C4-2B (cell line): Measurements from ENCODE around the gene SEPTIN2.

ENCODE experiments used
- H3K27ac ChIP-seq: fragments of 450-650 bp; 2 replicates; pipeline ENCODE4 v1.5.1; 2017
- ZFX ChIP-seq: fragments of 450-650 bp; IDR thresholded peaks from 2 replicates; pipeline ENCODE4 v1.6.1; 2017
- TF ChIP-seq, protein P1 (sequence below): fragments of 450-650 bp; conservative IDR thresholded peaks from 2 replicates; pipeline ENCODE4 v1.5.1; 2017; ENCODE audit warnings: mild to moderate bottlenecking

SEPTIN2 gene

DNA sequence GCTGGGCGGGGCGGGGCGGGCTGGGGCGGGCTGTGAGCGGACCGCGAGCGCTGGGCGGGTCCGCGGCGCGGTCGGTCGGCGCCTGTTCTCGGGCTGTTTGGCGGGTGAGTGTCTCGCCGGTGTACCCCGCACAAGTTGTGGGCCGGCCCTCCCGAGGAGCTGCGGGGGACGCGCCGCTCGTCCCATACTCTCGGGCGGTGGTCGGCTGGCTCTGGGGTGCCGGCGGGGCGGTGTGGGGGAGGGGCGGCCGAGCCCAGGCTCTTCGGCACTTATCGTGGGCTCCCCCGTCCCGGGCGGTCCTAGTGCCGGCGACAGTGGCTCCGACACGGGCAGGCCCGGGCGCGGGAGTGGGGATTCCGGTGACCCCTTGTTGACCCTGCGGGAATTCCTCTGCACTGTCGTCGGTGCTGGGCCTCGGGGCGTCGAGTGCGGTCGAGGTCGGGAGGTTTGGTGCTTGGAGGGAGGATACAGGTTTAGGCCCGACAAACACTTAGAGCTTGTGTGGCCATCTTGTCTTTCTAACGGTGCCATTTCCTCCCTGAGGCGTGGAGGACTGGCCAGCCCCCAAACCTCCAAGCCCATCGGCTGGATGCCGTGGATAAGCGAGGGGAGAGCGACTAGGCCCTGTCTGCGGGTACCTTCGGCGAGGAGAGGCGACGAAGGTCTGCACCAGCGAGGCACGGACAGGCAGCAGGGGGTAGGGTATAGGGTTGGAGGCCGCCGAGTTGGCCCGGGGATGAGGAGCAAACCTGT is at the start of gene SEPTIN2:
TSS of gene SEPTIN2 (plus strand) at position 47 of the 753 bp plus-strand sequence. CDS start 8,308 bp downstream, outside the sequence.
- peak within 1 kb of the TSS; percentile 94 for H3K27ac ChIP-seq
- peak; percentile 86 for TF ChIP-seq ZFX
- TF ChIP-seq, protein P1, sequence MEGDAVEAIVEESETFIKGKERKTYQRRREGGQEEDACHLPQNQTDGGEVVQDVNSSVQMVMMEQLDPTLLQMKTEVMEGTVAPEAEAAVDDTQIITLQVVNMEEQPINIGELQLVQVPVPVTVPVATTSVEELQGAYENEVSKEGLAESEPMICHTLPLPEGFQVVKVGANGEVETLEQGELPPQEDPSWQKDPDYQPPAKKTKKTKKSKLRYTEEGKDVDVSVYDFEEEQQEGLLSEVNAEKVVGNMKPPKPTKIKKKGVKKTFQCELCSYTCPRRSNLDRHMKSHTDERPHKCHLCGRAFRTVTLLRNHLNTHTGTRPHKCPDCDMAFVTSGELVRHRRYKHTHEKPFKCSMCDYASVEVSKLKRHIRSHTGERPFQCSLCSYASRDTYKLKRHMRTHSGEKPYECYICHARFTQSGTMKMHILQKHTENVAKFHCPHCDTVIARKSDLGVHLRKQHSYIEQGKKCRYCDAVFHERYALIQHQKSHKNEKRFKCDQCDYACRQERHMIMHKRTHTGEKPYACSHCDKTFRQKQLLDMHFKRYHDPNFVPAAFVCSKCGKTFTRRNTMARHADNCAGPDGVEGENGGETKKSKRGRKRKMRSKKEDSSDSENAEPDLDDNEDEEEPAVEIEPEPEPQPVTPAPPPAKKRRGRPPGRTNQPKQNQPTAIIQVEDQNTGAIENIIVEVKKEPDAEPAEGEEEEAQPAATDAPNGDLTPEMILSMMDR = no peak

DNA sequence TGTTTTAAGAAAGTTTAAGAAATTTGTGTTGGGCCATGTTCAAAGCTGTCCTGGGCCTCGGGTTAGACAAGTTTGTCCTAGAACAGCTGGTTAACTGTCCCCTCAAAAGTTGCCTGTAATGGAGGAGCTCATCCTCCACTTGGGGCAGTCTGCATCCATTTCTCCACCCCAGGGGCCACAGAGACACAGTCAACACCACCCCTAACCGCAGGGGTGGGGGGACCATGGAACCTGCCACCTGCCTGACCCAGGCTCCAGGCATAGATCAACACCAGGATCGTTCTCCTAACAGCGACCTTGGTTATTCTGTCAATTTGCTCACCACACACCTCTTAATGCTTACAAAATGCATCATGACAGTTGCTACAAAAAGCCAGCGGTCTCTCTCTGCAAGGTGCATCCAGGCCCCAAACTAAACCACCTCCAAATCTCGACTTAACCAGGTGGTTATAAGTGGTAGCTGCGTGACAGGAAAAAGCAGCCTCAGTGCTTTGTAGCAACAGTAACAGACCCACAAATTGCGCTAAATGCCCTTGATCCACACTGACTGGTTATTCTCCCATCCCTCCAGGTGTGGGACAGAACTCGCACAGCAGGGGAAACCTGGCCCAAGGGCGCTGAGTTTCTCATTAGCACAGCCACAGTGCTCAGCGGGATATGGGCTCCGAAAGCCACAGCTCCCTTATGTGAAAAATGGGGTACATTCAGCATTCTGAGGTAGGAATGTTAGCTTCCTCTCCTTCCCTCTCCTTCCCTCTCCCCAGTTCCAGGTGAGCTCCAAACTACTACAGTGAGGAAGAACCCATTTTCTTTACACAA is 48.3 kb upstream of the SEPTIN2 start:
- no peak for TF ChIP-seq ZFX
- TF ChIP-seq, protein P1 = no peak
- no peak overlapping the region; the same call in 1 of the 2 replicates for H3K27ac ChIP-seq

DNA sequence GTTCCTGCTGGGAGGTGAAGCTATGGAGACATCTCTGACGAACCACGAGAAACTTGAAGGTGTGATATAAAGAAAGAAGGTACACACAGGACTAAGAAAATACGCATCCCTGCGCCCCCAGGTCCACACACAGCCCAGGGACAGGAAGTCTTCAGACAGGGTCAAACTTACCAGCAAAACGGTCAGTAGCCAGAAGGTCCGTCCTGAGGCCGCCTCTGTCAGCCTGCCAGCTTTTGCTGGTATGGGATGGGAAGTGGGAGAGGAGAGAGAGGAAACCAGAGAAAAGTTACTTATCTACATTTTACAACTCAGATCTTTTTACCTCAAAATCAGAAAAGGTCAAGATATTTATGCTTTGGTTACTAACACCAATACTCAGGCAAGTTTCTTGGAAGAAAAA is 47.4 kb upstream of the SEPTIN2 start:
- no peak overlapping the region for H3K27ac ChIP-seq
- TF ChIP-seq, protein P1 = no peak

- no peak for TF ChIP-seq ZFX
- TF ChIP-seq, protein P1 = no peak
- H3K27ac ChIP-seq = no peak overlapping the region
These were observed 46.8 kb upstream of the SEPTIN2 start for GRCh38 chr2:241268716-241269445.

DNA sequence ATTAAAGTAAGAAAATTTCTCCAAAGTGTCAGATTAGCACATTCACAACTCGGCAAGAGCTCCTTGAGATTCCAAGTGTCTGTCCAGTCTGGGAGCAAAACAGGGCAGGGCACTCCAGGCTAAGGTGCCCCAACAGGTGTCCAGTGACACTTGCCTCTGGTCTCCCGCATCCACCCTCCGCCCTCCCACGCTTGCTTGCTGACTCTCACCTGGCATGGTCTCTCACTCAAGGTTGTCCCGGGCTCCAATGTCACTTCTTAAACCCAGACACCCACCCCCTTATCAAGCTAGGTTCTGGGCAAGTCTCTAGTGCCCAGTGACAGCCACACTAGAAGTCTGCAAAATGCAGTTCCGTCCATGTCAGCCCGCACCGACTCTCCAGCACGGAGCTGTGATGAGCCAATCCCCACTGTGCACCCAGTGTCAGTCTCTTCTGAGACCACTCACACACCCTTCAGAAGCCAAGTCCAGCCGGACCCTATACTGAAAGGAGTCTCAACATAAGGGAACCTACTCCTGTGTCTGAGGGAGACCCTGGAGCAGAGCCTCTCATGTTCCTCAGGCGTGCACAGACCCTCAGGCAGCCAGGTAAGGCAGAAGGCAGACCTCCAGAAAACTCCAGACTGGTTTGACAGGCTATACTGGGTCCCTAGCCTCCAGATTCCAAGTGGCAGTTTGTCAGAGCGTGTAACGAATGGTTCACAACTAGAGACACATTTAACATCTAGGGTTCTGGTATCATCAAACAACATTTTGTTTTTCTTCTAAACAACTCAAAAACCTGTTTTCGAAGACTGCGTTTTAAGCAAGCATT is 45.8 kb upstream of the SEPTIN2 start:
- no peak for TF ChIP-seq ZFX
- TF ChIP-seq, protein P1 = no peak
- H3K27ac ChIP-seq = peak overlapping the region; percentile 99

GRCh38 chr2:241270531-241270930 is 45.2 kb upstream of the SEPTIN2 start:
- H3K27ac ChIP-seq = peak overlapping the region; percentile 99

More at GRCh38 chr2:241270531-241270930, 45.2 kb upstream of the SEPTIN2 start:
- TF ChIP-seq, protein P1 = no peak
- TF ChIP-seq ZFX = no peak
